GM21737 (cell line): ENCODE measurements around the gene DAB1.

Experiments
- ATAC-seq: cut with Tn5 transposase; IDR thresholded peaks from one replicate; pipeline ENCODE4 v1.9.1; 2021; ENCODE audit warnings: mild to moderate bottlenecking, moderate library complexity; ENCODE audit not compliant: unreplicated experiment

Gene DAB1

DNA sequence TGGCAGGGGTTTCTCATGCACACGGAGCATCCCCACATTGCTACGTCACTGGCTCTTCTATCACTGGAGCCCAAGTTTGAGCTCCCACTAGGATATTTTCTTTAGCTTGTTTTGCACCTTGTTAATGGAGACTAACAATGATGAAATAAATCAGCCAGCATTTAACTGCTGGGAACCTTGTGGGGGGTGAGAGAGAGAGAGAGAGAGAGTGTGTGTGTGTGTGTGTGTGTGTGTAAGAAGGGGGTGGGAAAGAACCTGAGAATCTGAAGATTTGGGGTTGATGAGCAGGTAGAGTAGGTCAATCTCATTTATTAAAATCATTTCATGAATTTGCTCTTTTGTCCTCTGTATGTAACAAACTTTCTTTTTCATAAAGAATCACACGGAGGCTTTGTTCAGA lies 458.7 kb downstream of the DAB1 start:
- ATAC-seq: no peak

DNA sequence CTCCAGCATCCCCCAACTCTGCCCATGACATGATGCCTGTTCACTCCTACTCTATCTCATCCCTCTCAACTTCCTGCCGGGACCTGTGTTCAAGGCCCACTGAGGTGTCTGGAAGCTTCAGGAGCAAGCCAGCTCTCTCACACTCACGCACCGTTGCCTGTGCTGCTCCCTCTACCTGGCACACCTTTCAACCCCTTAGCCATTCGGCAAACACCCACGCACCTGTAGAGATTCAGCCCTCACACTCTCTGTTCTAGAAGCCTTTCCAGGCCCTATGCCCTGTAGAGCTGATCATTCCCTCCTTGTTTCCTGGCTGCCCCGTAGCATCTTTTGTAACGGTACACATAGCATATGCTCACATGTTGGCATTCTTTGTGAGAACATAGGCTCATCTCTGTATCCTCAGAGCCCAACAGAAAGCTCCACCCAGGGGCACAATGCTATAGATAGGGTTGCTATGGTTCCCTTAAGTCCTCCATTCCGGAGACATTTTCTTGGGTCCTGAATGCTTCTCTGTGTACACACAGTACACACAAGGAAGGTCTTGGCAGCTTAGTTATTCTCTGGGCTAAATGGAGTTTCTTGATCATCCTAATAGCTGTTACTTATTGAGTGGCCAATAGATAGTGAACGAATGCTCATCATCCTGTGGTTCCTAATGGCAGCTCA lies 459.4 kb downstream of the DAB1 start:
- no peak for ATAC-seq

DNA sequence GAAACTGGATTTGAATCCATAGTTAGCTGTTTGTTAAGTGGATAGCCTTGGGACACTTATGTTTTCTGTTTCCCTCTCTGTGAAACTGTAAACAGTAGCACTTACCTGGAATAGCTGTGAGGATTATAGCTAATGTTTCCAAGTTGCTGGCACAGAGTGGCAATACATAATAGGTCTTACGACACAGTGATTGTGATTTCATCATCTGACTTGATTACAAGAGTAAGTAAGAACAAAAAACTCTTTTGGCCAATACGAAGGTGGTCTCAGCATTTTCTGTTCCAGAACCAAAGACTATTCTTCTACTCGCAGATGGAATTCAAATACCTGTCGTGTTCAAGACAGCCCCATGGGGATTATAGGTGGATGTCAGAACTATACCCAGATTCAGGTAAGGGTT lies 460.2 kb downstream of the DAB1 start:
- no peak for ATAC-seq

DNA sequence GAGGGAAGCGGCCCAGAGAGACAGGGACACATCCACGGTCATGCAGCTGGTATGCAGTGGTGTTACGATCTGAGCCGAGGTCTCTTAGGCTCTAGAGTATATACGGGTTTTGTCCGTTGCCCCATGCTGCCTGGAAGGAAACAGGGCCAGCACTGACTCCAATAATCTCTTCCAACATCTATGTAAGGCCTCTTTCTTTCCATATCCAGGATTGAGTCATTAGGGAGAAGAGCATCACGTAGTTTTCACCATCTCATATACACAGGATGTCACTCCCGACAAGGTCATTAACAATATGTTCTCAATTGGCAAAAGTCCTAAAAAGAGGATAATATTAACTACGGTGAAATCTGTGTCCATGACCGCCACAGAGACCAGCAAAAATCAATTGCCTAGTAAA lies 462.4 kb downstream of the DAB1 start:
- ATAC-seq: no peak

DNA sequence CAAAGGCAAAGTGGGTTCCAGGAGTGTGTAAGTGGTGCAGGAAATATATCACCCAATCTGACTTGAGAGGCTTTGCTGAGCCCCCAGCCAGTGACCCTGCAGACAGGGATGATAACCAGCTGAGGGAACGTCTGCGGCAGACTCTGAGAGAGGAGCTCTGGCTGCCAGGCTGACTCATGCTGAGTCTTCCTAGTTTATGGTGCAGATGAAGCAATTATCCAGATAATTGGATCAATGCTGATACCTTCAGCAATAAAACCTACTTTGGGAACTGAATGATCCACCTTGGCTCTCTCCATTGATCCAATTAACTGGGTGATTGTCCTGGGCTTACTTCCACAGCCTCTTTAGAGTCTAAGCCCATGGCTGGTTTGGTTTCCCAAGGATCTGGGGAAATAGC lies 465.3 kb downstream of the DAB1 start:
- no peak for ATAC-seq

- no peak for ATAC-seq
Measured at GRCh38 chr1:56957931-56958330, 465.9 kb downstream of the DAB1 start.

- no peak for ATAC-seq
Measured at GRCh38 chr1:56954664-56955063, 469.2 kb downstream of the DAB1 start.

DNA sequence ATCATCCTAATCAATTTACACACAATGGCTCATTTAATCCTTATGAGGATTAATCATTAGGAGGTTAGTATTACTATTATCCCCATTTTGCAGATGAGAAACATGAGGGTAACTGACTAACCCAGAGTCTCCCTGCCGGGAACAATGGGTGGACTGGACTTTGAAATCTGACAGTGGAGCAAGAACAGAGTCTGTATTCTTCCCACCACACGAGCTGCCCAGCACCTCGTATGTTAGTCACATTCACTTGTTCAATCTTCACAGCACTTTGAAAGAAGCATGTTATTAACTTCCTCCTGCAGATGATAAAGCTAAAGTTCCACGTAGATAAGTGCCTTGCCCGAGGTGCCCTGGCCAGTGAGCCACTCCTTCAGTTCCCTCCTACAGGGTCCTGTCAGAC lies 470.5 kb downstream of the DAB1 start:
- ATAC-seq: no peak

GRCh38 chr1:56952501-56952900 lies 471.4 kb downstream of the DAB1 start:
- ATAC-seq: no peak

- no peak for ATAC-seq
Measured at GRCh38 chr1:56948403-56949023, 475.3 kb downstream of the DAB1 start.
